ENCODE measurements around the gene COL20A1.

Gene COL20A1

GRCh38 chr20:63295018-63295417, 2.0 kb downstream of the COL20A1 start:
- H3K4me3 ChIP-seq (ENCODE audit: low read depth, low read length) = no peak overlapping the region
- DNase-seq (ENCODE audit: low read depth) = no peak
- no peak for TF ChIP-seq CTCF (IDR thresholded peaks at IDR 0.05; ENCODE audit: low read depth, low read length, missing control alignments)

GRCh38 chr20:63295422-63295821, 2.4 kb downstream of the COL20A1 start:
- no peak overlapping the region for H3K4me3 ChIP-seq (ENCODE audit: low read depth, low read length)
- TF ChIP-seq CTCF (IDR thresholded peaks at IDR 0.05; ENCODE audit: low read depth, low read length, missing control alignments) = peak; percentile 3
- DNase-seq (ENCODE audit: low read depth) = no peak

GRCh38 chr20:63295846-63296245, 2.9 kb downstream of the COL20A1 start:
- DNase-seq (ENCODE audit: low read depth) = no peak
- H3K4me3 ChIP-seq (ENCODE audit: low read depth, low read length) = no peak overlapping the region
- TF ChIP-seq CTCF (IDR thresholded peaks at IDR 0.05; ENCODE audit: low read depth, low read length, missing control alignments) = no peak

- no peak for DNase-seq (ENCODE audit: low read depth)
- no peak for TF ChIP-seq CTCF (IDR thresholded peaks at IDR 0.05; ENCODE audit: low read depth, low read length, missing control alignments)
- H3K4me3 ChIP-seq (ENCODE audit: low read depth, low read length) = no peak overlapping the region
Observed at GRCh38 chr20:63296531-63297299, 3.7 kb downstream of the COL20A1 start.

GRCh38 chr20:63297371-63297781, 4.4 kb downstream of the COL20A1 start:
- no peak for DNase-seq (ENCODE audit: low read depth)
- H3K4me3 ChIP-seq (ENCODE audit: low read depth, low read length) = no peak overlapping the region
- no peak for TF ChIP-seq CTCF (IDR thresholded peaks at IDR 0.05; ENCODE audit: low read depth, low read length, missing control alignments)

GRCh38 chr20:63297796-63298572, 5.0 kb downstream of the COL20A1 start:
- TF ChIP-seq CTCF (IDR thresholded peaks at IDR 0.05; ENCODE audit: low read depth, low read length, missing control alignments) = no peak
- no peak overlapping the region for H3K4me3 ChIP-seq (ENCODE audit: low read depth, low read length)
- DNase-seq (ENCODE audit: low read depth) = no peak
